ENCODE data around the gene CFAP45.

CFAP45 gene

DNA sequence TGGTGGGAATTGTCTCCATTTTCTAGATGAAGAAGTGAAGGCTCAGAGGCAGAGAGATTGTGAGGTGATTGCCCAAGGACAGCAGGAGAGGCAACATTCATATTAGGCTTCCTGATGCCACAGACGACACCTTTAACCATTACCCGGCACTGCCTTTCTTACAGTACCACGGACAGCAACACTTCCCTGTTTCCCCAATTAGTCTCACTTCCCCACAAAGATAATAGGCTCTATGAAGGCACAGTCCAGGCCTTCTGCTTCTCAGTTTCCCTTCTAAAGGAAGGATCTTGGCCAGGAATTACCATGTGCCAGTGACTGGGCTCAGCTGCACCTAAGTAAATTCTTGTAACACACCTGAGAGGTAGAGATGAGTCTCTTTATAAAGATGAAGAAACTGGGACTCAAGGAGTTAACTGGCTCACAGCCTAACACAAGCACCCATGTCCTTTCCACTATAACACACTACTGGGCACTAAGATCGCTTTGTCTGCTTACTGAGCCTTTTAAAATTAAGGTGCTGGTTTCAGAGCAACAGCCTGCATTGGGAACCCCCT, 35.8 kb upstream of the CFAP45 start:
- no peak for DNase-seq (ENCODE audit: low read depth, low spot score)
- no peak overlapping the region for H3K4me3 ChIP-seq (ENCODE audit: low read length)
- no peaks in the 10 kb centered on the region for H3K9me3 ChIP-seq (ENCODE audit: control insufficient read depth, insufficient read depth, low read length)
- H3K27ac ChIP-seq (ENCODE audit: low read length), result no peak overlapping the region
- peaks cover 17% of the 10 kb centered on the region for H3K36me3 ChIP-seq (ENCODE audit: control insufficient read depth, insufficient read depth, low read length)
- no peaks in the 10 kb centered on the region for H3K27me3 ChIP-seq (ENCODE audit: control insufficient read depth, insufficient read depth, low read length)
- peaks cover 5% of the 10 kb centered on the region for H3K4me1 ChIP-seq (ENCODE audit: control insufficient read depth, insufficient read depth, low read length)
- WGBS (ENCODE audit: insufficient coverage, insufficient read length), result no CpG with 5 or more reads among the region's 4 CpGs

DNA sequence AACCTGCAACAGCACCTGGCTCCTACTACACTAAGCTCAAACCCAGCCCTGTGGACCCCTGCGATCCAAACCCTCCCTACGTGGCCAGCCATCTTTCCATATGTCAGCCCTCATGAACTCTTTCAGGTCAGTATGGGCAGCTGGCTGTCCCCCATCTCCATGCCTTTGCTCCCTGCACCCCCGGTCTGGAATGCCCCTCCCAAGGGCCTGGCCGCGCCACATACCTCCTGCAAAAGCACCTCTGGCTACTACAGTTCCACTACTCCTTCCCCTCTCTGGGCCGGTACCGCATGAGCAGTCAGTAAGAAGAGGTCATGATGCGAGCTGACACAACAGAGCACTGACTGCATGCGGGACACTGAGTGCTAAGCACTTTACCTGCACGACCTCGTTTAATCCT, 35.3 kb upstream of the CFAP45 start:
- peaks cover 5% of the 10 kb centered on the region for H3K4me1 ChIP-seq (ENCODE audit: control insufficient read depth, insufficient read depth, low read length)

DNA sequence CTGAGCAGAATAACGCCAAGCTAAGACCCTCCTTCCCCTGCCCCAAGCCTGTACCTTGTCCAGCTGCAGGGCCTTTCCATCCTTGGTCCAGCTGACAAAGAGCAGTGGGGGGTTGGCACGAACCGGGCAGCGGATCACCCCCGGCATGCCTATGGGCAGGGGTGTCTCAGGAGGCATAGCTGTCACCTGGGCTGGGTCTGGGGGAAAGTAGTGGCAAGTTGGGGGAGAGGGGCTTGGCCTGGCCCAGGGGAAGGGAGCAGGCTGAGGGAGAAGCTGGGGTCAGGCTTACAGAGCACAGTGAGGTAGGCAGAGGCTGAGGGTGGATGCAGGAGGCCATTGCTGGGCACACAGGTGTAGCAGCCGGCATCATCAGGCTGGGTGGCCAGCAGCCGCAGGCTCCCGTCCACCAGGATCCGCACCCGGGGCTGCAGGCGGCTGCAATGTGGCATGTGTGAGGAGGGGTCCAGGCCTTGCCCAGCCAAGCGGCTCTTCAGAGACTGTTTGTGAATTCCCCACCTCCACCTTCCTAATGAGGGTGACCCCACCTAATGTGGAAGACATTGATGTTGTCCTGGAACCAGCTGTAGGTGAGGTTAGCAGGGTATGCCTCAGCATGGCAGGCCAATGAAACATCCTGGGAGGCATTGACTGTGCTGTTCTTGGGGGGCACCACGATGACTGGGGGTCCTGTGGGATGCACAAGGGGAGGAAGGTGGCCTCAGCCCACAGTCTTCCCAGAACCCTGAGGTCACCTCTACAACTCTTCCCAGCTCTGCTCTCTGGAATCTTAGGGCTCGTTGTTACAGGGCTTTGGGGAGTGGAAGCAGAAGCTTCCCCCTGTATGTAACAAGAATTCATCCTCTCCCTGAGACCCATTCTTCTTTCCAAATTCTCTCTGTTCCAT, 34.4 kb upstream of the CFAP45 start:
- H3K9me3 ChIP-seq (ENCODE audit: control insufficient read depth, insufficient read depth, low read length), result no peaks in the 10 kb centered on the region
- DNase-seq (ENCODE audit: low read depth, low spot score), result no peak
- no CpG with 5 or more reads among the region's 14 CpGs for whole genome bisulfite sequencing (ENCODE audit: insufficient coverage, insufficient read length)
- H3K36me3 ChIP-seq (ENCODE audit: control insufficient read depth, insufficient read depth, low read length), result peaks cover 17% of the 10 kb centered on the region
- no peak overlapping the region for H3K4me3 ChIP-seq (ENCODE audit: low read length)
- H3K27me3 ChIP-seq (ENCODE audit: control insufficient read depth, insufficient read depth, low read length), result no peaks in the 10 kb centered on the region
- H3K4me1 ChIP-seq (ENCODE audit: control insufficient read depth, insufficient read depth, low read length), result peaks cover 5% of the 10 kb centered on the region
- H3K27ac ChIP-seq (ENCODE audit: low read length), result no peak overlapping the region

More for the DNA sequence above, 35.3 kb upstream of the CFAP45 start:
- no peak overlapping the region for H3K27ac ChIP-seq (ENCODE audit: low read length)
- DNase-seq (ENCODE audit: low read depth, low spot score), result no peak
- H3K36me3 ChIP-seq (ENCODE audit: control insufficient read depth, insufficient read depth, low read length), result peaks cover 17% of the 10 kb centered on the region
- no peak overlapping the region for H3K4me3 ChIP-seq (ENCODE audit: low read length)
- no CpG with 5 or more reads among the region's 11 CpGs for WGBS (ENCODE audit: insufficient coverage, insufficient read length)
- H3K9me3 ChIP-seq (ENCODE audit: control insufficient read depth, insufficient read depth, low read length), result no peaks in the 10 kb centered on the region
- no peaks in the 10 kb centered on the region for H3K27me3 ChIP-seq (ENCODE audit: control insufficient read depth, insufficient read depth, low read length)

DNA sequence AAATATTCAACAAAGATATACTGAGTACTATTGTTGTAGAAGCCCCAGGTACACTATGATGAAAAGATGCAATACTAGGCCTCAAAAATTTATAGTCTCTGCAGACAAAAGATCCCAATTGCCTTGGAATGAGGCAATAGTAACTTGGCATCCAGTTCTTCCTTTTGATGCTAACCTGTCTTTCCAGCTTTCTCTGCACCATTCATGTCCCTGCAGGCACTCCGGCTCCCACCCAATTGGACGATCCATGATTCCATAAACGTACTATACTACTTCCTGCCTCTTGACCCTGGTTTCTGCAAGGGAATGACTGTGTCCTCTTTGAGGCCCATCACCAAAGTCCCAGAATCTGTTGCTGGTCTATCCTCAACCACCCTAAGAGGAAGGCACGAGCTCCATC, 33.4 kb upstream of the CFAP45 start:
- Histone ChIP-seq H3K27me3 (ENCODE audit: control insufficient read depth, insufficient read depth, low read length) (no peaks in the 10 kb centered on the region), H3K27ac (ENCODE audit: low read length) (no peak overlapping the region), H3K4me3 (ENCODE audit: low read length) (no peak overlapping the region), H3K36me3 (ENCODE audit: control insufficient read depth, insufficient read depth, low read length) (peaks cover 17% of the 10 kb centered on the region), H3K9me3 (ENCODE audit: control insufficient read depth, insufficient read depth, low read length) (no peaks in the 10 kb centered on the region), H3K4me1 (ENCODE audit: control insufficient read depth, insufficient read depth, low read length) (peaks cover 5% of the 10 kb centered on the region)
- no peak for DNase-seq (ENCODE audit: low read depth, low spot score)
- no CpG with 5 or more reads among the region's 4 CpGs for WGBS (ENCODE audit: insufficient coverage, insufficient read length)

DNA sequence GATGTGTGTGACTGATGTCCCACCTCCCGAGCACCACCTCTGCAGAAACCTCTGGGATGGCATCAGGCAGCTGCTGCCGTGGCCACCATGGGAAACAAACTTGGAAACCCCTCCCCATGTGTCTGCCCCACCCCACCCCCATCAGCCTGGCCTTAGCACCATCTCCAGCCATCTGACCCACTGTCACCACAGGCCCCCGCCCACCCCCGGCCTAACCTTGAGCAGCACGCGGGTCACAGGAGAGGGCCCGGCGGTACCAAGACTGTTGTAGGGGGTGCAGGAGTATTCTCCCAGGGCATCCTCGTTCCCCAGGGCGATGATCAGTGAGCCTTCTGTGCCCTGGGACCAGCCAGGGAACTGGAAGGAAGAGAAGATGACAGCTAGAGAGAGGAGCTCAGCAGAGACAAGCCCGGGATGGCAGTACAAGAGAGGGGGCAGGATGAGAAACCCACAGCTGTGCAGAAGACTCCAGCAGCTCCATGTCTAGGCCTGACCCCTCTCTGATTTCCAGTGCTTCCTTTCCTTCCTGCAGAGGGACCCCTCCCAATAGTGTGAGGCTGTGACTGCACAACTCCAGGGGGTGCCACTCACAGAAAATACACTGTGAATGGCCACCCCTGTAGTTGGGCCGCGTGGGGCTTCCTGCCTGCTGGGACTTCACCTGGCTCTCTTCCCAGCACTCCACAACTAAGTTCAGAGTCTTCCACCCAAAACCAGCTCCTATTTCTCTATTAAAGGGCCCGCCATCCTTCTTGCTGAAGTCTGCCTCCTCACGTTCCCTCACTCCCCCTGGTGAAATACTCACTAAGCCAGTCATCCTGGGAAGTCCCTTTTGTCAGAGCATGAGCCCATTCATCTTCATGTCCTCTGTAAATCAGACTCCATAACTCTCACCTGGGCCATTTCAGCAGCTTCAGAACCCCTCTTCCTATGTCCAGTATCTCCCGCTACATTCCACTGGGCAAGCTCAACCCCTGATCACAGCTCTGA, 32.6 kb upstream of the CFAP45 start:
- no CpG with 5 or more reads among the region's 16 CpGs for WGBS (ENCODE audit: insufficient coverage, insufficient read length)

DNA sequence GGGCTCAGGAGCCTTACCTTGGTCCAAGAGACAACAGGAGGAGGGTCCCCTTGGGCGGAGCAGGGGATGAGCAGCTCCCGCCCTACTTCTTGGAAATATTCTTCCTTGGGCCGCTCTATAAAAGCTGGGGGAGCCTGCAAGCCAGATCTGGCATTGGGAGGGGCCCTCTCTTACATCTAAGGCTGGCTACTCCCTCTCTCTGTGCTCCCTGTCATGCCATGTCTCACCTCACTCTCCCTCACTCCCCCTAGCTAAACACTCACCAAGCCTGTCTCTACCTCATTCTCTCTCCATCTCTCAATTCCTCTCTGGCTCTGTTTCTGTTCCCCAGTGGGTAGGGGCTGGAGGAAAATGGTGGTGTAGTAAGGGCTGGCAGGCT, 31.8 kb upstream of the CFAP45 start:
- no CpG with 5 or more reads among the region's 3 CpGs for WGBS (ENCODE audit: insufficient coverage, insufficient read length)
- Histone ChIP-seq H3K27me3 (ENCODE audit: control insufficient read depth, insufficient read depth, low read length) (no peaks in the 10 kb centered on the region), H3K9me3 (ENCODE audit: control insufficient read depth, insufficient read depth, low read length) (no peaks in the 10 kb centered on the region), H3K27ac (ENCODE audit: low read length) (no peak overlapping the region), H3K4me1 (ENCODE audit: control insufficient read depth, insufficient read depth, low read length) (peaks cover under 1% of the 10 kb centered on the region), H3K4me3 (ENCODE audit: low read length) (no peak overlapping the region), H3K36me3 (ENCODE audit: control insufficient read depth, insufficient read depth, low read length) (peaks cover 17% of the 10 kb centered on the region)
- DNase-seq (ENCODE audit: low read depth, low spot score), result no peak

More for the DNA sequence above, 32.6 kb upstream of the CFAP45 start:
- Histone ChIP-seq H3K4me1 (ENCODE audit: control insufficient read depth, insufficient read depth, low read length) (peaks cover 3% of the 10 kb centered on the region), H3K4me3 (ENCODE audit: low read length) (no peak overlapping the region), H3K27ac (ENCODE audit: low read length) (no peak overlapping the region), H3K36me3 (ENCODE audit: control insufficient read depth, insufficient read depth, low read length) (peaks cover 17% of the 10 kb centered on the region), H3K9me3 (ENCODE audit: control insufficient read depth, insufficient read depth, low read length) (no peaks in the 10 kb centered on the region), H3K27me3 (ENCODE audit: control insufficient read depth, insufficient read depth, low read length) (no peaks in the 10 kb centered on the region)
- DNase-seq (ENCODE audit: low read depth, low spot score), result no peak

DNA sequence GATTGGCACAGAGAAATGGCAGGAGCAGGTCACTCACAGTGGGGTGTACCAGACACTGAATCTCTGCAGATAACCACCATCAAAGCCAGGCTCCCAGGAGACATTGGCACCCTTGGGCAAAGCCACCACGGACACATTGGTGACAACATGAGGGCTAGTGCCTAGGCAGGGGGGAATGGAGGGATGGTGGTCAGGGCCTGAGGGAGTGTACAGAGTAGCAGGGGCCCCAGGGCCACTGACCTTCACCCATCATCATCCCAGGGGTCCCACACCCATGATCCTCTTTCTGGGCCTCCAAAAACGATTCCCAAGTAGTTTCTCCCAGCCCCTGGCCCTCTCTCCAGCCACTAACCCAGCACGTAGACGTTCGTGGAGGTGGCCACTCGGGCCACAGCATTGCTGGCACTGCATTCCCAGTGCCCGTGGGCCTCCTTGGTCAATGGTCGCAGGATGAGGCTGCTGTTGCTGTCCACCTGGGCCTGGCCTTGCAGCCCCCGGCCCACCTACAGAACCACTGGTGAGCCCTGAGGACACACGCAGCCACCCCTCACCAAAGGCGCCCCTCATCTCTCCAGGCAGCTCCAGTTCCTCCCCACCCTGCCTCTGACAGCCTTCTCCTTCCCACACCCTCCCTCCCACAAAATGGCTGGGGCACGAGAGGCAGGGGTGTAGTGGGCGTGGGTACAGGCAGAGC, 31.3 kb upstream of the CFAP45 start:
- WGBS (ENCODE audit: insufficient coverage, insufficient read length), result no CpG with 5 or more reads among the region's 13 CpGs
- H3K27ac ChIP-seq (ENCODE audit: low read length), result no peak overlapping the region
- H3K9me3 ChIP-seq (ENCODE audit: control insufficient read depth, insufficient read depth, low read length), result no peaks in the 10 kb centered on the region
- H3K4me3 ChIP-seq (ENCODE audit: low read length), result no peak overlapping the region
- no peaks in the 10 kb centered on the region for H3K4me1 ChIP-seq (ENCODE audit: control insufficient read depth, insufficient read depth, low read length)
- peaks cover 17% of the 10 kb centered on the region for H3K36me3 ChIP-seq (ENCODE audit: control insufficient read depth, insufficient read depth, low read length)
- DNase-seq (ENCODE audit: low read depth, low spot score), result no peak
- H3K27me3 ChIP-seq (ENCODE audit: control insufficient read depth, insufficient read depth, low read length), result no peaks in the 10 kb centered on the region

DNA sequence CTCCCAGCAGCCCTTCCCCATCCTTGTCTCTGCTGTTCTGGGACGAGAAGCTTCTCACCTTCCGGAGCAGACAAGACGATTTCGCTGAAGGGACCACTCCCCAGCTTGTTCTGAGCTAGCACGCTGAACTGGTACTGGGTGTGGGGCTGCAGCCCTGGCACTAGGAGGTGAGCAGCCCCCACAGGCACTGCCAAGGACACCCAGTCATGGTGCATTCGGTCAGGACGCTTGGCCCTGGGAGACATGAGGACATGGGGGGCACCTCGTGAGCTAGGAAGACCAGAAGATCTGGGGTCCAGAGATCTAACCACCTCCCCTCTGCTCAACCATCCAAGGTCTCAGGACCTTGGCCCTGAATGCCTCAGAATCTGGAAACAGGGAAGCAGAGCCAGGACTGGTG, 30.7 kb upstream of the CFAP45 start:
- peaks cover 17% of the 10 kb centered on the region for H3K36me3 ChIP-seq (ENCODE audit: control insufficient read depth, insufficient read depth, low read length)
- no CpG with 5 or more reads among the region's 8 CpGs for whole genome bisulfite sequencing (ENCODE audit: insufficient coverage, insufficient read length)
- H3K27me3 ChIP-seq (ENCODE audit: control insufficient read depth, insufficient read depth, low read length), result no peaks in the 10 kb centered on the region
- no peak overlapping the region for H3K27ac ChIP-seq (ENCODE audit: low read length)
- no peak overlapping the region for H3K4me3 ChIP-seq (ENCODE audit: low read length)
- no peaks in the 10 kb centered on the region for H3K9me3 ChIP-seq (ENCODE audit: control insufficient read depth, insufficient read depth, low read length)
- no peak for DNase-seq (ENCODE audit: low read depth, low spot score)
- H3K4me1 ChIP-seq (ENCODE audit: control insufficient read depth, insufficient read depth, low read length), result no peaks in the 10 kb centered on the region

DNA sequence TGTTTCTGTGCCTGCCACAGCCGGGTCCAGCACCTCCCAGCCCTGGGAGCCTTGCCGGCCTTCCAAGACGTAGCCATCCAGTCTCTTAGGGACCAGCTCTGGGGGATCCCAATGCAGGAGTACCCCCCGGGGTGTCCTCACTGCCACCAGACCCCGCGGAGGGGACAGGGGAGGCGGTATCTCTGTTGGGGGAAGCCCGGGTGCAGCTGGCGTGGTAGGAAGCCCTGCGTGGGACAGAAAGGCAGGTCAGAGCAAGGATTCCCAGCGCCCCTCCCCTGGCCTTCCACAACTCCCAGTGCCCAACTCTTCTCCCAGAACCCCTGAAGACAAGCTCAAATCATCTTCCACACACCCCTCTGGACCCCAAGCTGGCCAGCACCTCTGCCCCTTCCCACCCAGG, 30.3 kb upstream of the CFAP45 start:
- no CpG with 5 or more reads among the region's 11 CpGs for WGBS (ENCODE audit: insufficient coverage, insufficient read length)
- Histone ChIP-seq H3K9me3 (ENCODE audit: control insufficient read depth, insufficient read depth, low read length) (no peaks in the 10 kb centered on the region), H3K4me1 (ENCODE audit: control insufficient read depth, insufficient read depth, low read length) (no peaks in the 10 kb centered on the region), H3K4me3 (ENCODE audit: low read length) (no peak overlapping the region), H3K36me3 (ENCODE audit: control insufficient read depth, insufficient read depth, low read length) (peaks cover 14% of the 10 kb centered on the region), H3K27me3 (ENCODE audit: control insufficient read depth, insufficient read depth, low read length) (no peaks in the 10 kb centered on the region), H3K27ac (ENCODE audit: low read length) (no peak overlapping the region)
- DNase-seq (ENCODE audit: low read depth, low spot score), result no peak
